ENCODE data around the gene CREB3.

GRCh38 chr9:35738924-35739323 is 6.5 kb downstream of the CREB3 start:
- TF ChIP-seq POLR2A (IDR thresholded peaks at IDR 0.05; ENCODE audit: low read length) = no peak
- no peak for TF ChIP-seq GATA1 (IDR thresholded peaks at IDR 0.05; ENCODE audit: low read depth, low read length)
